Activated T-cell treated with anti-CD3 and anti-CD28 coated beads, Interleukin-2, amount 50 U/mL, for 24 hours (primary cell): ENCODE data around the gene MDK.
A peak's percentile ranks its signal among the peaks of the same experiment; 100 is the strongest.

Experiments used
- DNase-seq: peaks from one replicate; pipeline ENCODE4 v3.0.0-alpha.2; 2020
- H3K27ac Mint-ChIP-seq: 2 replicates; pipeline ENCODE4 v1.8.0; 2020; ENCODE audit warnings: mild to moderate bottlenecking, mixed read lengths
- H3K27me3 Mint-ChIP-seq: 2 replicates; pipeline ENCODE4 v1.8.0; 2020; ENCODE audit warnings: mixed read lengths
- H3K36me3 Mint-ChIP-seq: 2 replicates; pipeline ENCODE4 v1.8.0; 2020; ENCODE audit warnings: low read depth, mixed read lengths
- H3K4me1 Mint-ChIP-seq: 2 replicates; pipeline ENCODE4 v1.8.0; 2020; ENCODE audit warnings: low read depth, mixed read lengths
- H3K4me3 Mint-ChIP-seq: 2 replicates; pipeline ENCODE4 v1.8.0; 2020; ENCODE audit warnings: mild to moderate bottlenecking, moderate library complexity, mixed read lengths
- H3K9me3 Mint-ChIP-seq: 2 replicates; pipeline ENCODE4 v1.8.0; 2020; ENCODE audit warnings: mixed read lengths

MDK gene

DNA sequence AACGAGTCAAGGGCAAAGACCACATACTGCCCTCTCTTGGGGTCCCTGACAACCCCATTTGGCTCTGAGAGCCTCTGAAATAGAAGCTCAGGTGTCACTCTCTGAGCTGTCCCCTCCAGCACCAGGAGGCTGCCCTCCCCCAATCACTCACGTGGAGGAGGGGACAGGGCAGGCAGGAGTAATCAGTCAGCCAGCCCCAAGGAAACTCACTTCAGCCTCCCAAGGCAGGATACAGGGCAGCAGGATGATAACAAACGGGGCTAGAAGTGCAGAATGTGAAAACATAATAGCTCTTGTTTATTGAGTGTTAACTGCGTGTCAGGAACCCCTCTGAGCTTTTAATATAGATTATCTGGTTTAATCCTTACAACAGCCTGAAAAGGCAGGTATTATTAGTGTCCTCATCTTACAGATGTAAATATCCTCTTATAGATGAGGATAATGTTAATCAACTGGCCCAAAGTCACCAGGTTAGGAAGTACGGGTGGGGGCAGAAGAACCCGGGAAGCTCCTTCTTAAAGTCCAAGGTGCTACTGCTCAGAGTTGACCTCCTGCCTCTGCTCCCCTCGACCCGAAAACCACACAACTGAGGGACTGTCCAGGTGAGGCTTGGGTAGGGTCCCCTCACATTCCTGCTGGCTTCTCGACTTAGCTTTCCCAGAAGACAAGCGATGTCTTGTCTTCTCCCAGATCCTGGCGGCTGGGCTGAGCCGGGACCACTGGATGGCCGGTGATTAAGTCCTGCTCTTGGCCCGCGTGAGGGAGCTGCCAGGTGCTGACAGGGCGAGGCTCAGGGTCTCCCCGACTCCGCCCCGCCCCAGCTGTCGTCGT is 7.4 kb downstream of the MDK start:
- H3K4me1 Mint-ChIP-seq, result peaks cover 37% of the 10 kb centered on the region
- H3K27ac Mint-ChIP-seq, result no peak overlapping the region

GRCh38 chr11:46389450-46390330 is 8.2 kb downstream of the MDK start:
- Mint-ChIP-seq H3K4me3 (peak overlapping the region; percentile 60), H3K4me1 (peaks cover 37% of the 10 kb centered on the region), H3K27me3 (peaks cover 78% of the 10 kb centered on the region), H3K36me3 (no peaks in the 10 kb centered on the region), H3K27ac (no peak overlapping the region), H3K9me3 (no peaks in the 10 kb centered on the region)
- peak; percentile 75 for DNase-seq

More for the DNA sequence above, 7.4 kb downstream of the MDK start:
- H3K4me3 Mint-ChIP-seq, result no peak overlapping the region
- H3K9me3 Mint-ChIP-seq, result no peaks in the 10 kb centered on the region
- H3K36me3 Mint-ChIP-seq, result no peaks in the 10 kb centered on the region
- peaks cover 79% of the 10 kb centered on the region for H3K27me3 Mint-ChIP-seq
- DNase-seq, result no peak

DNA sequence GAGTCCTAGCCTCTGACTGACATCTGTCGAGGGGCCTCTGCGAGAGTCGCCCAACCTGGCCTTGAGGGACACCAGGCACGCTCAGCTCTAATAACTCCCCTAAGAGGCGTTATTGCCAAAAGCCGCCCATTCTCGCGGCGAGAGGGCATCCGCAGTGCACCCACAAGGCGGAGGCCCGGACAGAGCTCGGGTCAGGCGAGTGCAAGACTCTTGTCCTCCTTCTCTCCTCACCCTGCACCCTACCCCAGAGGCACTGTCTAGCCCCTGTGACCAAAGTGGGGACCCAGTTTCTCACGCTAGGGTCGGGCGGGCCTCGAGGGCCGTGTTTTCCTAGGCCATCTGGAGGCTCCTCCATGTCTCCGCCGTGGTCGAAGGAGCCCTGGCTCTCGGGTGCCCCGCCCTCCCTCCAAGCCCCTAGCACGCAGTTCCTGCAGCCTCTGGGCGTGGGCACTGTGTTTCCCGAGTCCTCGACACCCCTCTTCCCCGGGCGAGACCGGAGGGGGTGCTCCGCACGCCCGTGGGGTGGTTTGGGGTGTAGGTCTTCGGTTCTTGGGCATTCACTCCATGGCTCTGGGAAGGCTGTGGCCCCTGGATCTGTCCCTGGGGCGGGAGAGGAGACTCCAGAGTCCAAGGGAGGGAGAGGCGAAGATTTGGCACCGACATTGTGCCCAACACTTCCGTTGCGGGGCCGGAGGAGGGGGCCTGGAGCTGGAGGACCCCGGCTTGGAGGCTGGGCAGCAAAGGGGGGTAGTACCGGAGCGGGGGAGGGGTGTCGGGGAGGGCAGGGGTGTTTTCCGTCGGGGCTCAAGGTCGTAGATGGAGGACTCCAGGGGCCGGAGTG is 9.1 kb downstream of the MDK start:
- H3K4me3 Mint-ChIP-seq, result peak overlapping the region; percentile 43
- H3K4me1 Mint-ChIP-seq, result peaks cover 37% of the 10 kb centered on the region
- H3K27ac Mint-ChIP-seq, result no peak overlapping the region
- H3K27me3 Mint-ChIP-seq, result peaks cover 70% of the 10 kb centered on the region
- no peaks in the 10 kb centered on the region for H3K36me3 Mint-ChIP-seq
- DNase-seq, result peak; percentile 48
- no peaks in the 10 kb centered on the region for H3K9me3 Mint-ChIP-seq

DNA sequence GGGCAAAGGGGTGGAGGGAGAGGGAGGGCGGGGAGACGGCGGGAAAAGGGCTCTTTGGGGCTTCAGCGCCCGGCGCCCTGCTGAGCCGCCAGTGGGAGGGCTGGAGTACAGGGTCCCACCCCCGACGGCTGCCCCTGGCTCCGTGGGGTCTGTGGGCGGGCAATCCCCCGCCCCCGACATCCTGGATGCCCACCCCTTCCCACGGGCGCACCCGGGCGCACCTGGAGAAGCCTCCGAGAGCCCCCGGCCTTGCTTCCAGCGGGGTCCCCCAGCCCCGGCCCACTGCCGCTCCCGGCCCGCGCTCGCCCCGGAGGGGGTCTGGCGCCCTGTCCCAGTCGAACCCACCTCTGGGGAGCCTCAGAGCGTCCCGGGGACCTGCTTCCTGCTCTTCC is 9.7 kb downstream of the MDK start:
- H3K4me3 Mint-ChIP-seq, result no peak overlapping the region
- peaks cover 2% of the 10 kb centered on the region for H3K36me3 Mint-ChIP-seq
- no peaks in the 10 kb centered on the region for H3K9me3 Mint-ChIP-seq
- H3K4me1 Mint-ChIP-seq, result peaks cover 37% of the 10 kb centered on the region
- H3K27ac Mint-ChIP-seq, result no peak overlapping the region
- DNase-seq, result peak; percentile 36
- H3K27me3 Mint-ChIP-seq, result peaks cover 64% of the 10 kb centered on the region

DNA sequence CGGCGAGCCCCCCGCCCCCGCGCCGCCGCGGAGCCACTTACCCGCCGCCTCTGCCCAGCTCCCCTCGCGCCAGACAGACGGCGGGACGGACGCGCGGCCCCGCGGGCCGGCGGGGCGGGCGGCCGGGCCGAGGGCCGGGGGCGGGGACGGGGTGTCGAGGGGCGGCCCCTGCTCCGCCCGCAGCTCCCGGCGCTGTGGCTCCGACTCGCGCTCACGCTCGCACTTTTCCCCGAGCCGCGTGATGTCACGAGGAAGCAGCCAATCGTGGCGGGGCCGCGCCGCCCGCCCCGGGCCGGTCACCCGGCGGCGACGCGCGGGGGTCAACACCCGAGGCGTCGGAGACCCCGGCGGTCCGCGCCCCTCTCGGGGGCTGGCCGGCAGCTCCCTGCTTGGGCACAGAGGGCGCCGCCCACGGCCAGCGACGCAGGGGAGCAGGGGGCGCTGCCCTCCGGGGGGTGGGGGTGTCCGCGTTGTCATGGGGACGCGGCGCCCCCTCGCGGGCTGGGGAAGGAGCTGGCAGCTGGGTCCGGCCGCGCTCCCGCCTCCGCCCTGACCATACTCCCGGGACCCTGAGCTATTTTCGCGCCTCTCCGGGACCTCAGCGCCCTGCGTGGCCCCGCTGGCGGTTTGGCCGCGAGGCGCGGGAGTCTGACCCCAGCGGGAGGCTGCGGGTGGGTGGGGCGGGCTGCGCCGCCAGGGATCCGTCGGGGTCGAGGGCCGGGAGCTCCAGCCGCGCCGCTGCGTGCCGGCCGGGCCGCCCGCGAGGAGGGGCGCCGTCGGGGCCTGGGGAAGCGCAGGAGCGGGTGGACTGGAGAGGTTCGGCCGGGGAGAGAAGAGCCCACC is 10.3 kb downstream of the MDK start, which contains the start of gene CHRM4:
Gene CHRM4 (minus strand): TSS at position 199 of the 843 bp plus-strand sequence. CDS start 5,219 bp downstream, outside the sequence.
- Mint-ChIP-seq H3K9me3 (no peaks in the 10 kb centered on the region), H3K4me3 (peak within 1 kb of the TSS; percentile 74), H3K36me3 (peaks cover 8% of the 10 kb centered on the region), H3K27ac (no peak within 1 kb of the TSS), H3K27me3 (peaks cover 58% of the 10 kb centered on the region), H3K4me1 (peaks cover 34% of the 10 kb centered on the region)
- DNase-seq, result peak; percentile 40

DNA sequence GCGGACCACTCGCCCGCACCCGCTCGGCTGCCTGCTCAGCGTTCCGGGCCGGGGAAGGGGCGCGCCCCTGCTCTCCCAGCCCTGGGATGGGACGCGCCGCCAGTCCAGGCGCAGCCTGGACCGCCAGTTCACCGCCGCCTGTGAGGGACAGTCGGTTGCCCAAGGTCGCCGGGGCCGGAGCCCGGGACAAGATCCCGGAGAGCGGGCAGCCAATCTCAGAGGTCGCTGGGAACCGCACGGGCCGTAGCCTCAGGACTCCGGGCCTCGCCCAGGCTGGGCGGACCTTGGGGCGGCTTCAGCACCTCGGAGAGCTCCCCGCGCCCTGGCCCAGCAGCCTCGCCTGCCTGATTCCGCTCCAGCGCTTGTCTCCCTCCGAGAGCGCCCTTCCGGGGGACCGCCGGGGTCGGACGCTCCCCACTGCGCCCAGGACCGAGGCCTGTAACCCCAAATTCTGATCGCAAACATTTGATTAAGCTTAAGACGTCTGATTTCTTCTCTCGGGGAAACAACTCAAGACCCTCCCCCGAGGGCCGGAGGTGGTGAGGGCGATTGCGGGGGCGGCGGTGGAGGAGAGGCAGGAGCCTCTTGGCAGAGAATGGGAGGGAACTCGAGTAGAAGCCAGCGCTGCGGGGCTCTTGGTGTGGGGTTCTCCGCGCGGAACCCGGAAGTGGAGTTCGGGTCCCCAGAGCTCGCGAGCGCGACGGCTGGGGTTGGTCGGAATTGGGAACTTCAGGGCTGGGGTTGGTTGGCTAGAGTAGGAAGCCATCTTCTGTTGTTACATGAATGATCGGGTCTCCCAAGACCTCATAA is 11.2 kb downstream of the MDK start:
- Mint-ChIP-seq H3K4me1 (peaks cover 30% of the 10 kb centered on the region), H3K36me3 (peaks cover 16% of the 10 kb centered on the region), H3K4me3 (peak overlapping the region; percentile 74), H3K9me3 (no peaks in the 10 kb centered on the region), H3K27ac (no peak overlapping the region), H3K27me3 (peaks cover 50% of the 10 kb centered on the region)
- peak; percentile 85 for DNase-seq

- H3K4me1 Mint-ChIP-seq, result peaks cover 26% of the 10 kb centered on the region
- H3K4me3 Mint-ChIP-seq, result peak overlapping the region; percentile 74
- H3K27ac Mint-ChIP-seq, result no peak overlapping the region
- no peaks in the 10 kb centered on the region for H3K9me3 Mint-ChIP-seq
- peaks cover 22% of the 10 kb centered on the region for H3K36me3 Mint-ChIP-seq
- peaks cover 45% of the 10 kb centered on the region for H3K27me3 Mint-ChIP-seq
- no peak for DNase-seq
These were observed 11.8 kb downstream of the MDK start for GRCh38 chr11:46393231-46393616.

DNA sequence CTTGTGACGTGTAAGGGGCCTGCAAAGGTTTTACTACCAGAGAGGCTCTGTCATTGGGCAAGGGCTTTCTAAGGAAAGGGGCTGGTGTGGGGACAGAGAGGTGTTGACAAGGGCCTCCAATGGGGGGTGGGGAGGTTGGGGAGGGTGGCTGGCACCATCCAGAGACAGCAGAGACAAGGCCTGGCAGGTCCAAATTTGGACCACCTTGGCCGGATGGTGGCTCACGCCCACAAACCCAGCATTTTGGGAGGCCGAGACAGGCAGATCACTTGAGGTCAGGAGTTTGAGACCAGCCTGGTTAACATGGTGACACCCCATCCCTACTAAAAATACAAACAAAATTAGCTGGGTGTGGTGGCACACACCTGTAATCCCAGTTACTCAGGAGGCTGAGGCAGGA is 12.3 kb downstream of the MDK start:
- H3K4me3 Mint-ChIP-seq, result no peak overlapping the region
- H3K4me1 Mint-ChIP-seq, result peaks cover 22% of the 10 kb centered on the region
- DNase-seq, result no peak
- no peaks in the 10 kb centered on the region for H3K9me3 Mint-ChIP-seq
- peaks cover 39% of the 10 kb centered on the region for H3K27me3 Mint-ChIP-seq
- H3K36me3 Mint-ChIP-seq, result peaks cover 27% of the 10 kb centered on the region
- no peak overlapping the region for H3K27ac Mint-ChIP-seq

DNA sequence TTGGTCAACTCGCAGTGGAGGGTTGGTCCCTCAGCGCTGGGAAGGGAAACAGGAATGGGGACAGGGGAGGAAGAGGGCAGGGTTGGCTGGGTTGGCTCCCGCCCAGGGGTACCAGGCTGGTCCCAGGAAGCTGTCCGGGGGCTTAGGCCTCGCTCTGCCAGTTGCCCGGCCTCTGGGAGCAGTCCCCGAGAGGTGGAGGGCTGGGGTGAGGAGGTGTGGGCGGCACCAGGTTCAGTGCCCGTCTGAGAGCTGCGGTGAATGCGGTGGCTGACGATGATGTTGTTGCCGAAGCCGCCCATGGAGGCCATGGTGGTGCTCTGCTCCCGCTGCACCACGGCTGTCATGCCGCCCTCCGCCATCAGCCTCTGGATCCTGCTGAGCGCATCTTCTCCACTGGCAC is 16.1 kb downstream of the MDK start:
- no peak overlapping the region for H3K4me3 Mint-ChIP-seq
- peaks cover 9% of the 10 kb centered on the region for H3K4me1 Mint-ChIP-seq
- H3K9me3 Mint-ChIP-seq, result no peaks in the 10 kb centered on the region
- H3K36me3 Mint-ChIP-seq, result peaks cover 46% of the 10 kb centered on the region
- no peak for DNase-seq
- H3K27ac Mint-ChIP-seq, result no peak overlapping the region
- peaks cover 15% of the 10 kb centered on the region for H3K27me3 Mint-ChIP-seq

GRCh38 chr11:46402957-46403902 is 21.8 kb downstream of the MDK start:
- no peak overlapping the region for H3K4me3 Mint-ChIP-seq
- H3K9me3 Mint-ChIP-seq, result no peaks in the 10 kb centered on the region
- no peaks in the 10 kb centered on the region for H3K27me3 Mint-ChIP-seq
- DNase-seq, result no peak
- H3K4me1 Mint-ChIP-seq, result no peaks in the 10 kb centered on the region
- H3K27ac Mint-ChIP-seq, result no peak overlapping the region
- peaks cover 68% of the 10 kb centered on the region for H3K36me3 Mint-ChIP-seq

DNA sequence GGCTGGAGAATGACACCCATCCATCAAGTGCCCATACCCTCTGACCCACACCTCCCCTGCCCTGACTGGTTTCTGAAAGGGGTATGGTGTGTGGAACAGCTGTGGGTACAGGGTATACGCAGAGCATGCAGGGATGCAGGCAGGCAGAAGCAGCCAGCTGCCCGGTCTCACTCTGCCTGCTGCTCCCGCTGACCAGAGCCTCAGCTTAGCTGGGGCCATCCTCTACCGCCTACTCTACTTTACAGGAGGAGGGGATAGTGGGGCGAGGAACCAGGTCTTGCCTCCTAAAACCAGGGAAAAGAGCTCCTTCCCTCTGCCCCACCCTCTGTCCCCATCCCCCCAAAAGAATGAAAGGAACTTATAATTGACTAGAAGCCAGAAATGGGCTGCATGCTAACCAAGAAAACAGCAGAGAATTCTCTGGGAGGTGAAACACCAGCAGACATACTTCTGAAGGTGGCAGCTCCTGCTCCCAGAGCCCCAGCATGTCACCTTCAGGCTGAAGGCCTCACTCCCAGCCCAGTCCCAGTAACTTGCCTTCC is 23.1 kb downstream of the MDK start:
- Mint-ChIP-seq H3K27ac (no peak overlapping the region), H3K36me3 (peaks cover 73% of the 10 kb centered on the region), H3K4me1 (no peaks in the 10 kb centered on the region), H3K9me3 (no peaks in the 10 kb centered on the region), H3K4me3 (no peak overlapping the region), H3K27me3 (no peaks in the 10 kb centered on the region)
- no peak for DNase-seq

DNA sequence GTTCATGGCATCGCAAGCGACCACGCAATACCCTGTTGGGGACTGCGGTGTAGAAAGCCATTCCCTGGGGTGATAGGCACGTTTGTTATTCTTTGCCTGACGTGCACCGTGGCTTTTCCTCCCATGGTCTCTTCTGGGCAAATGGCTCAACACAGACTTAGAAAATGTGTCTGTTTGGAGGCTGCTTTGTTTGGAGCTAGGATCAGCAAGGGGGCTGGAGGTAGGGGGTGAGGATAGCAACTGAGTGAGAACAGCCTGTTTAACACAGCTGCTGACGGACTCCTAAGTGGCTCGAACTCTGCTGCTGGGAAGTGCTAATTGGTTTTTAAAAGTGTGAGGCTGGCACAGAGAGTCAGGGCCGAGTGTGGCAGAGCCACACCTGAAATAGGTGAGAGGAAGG is 26.2 kb downstream of the MDK start:
- Mint-ChIP-seq H3K27me3 (no peaks in the 10 kb centered on the region), H3K27ac (no peak overlapping the region), H3K4me1 (no peaks in the 10 kb centered on the region), H3K4me3 (no peak overlapping the region), H3K9me3 (no peaks in the 10 kb centered on the region), H3K36me3 (peaks cover 72% of the 10 kb centered on the region)
- DNase-seq, result no peak
